CD1c-positive myeloid dendritic cell (primary cell): ENCODE data around the gene GXYLT2.
"Not testable (repeated sequence)": the region's sequence is repeated elsewhere in the genome, so short reads cannot be mapped to it uniquely, and the experiment has no call there.

Experiments
- DNase-seq: peaks from one replicate; pipeline ENCODE4 v3.0.0-alpha.2; 2016; ENCODE audit errors: extremely low spot score

The GXYLT2 gene

GRCh38 chr3:72973031-72973723, 85.3 kb downstream of the GXYLT2 start:
- no peak for DNase-seq

- DNase-seq, result no peak
Observed at GRCh38 chr3:72973786-72974185, 85.9 kb downstream of the GXYLT2 start.

GRCh38 chr3:72974956-72975355, 87.1 kb downstream of the GXYLT2 start:
- DNase-seq, result no peak

- no peak for DNase-seq
Observed at GRCh38 chr3:72976281-72976741, 88.5 kb downstream of the GXYLT2 start.

GRCh38 chr3:72977060-72977808, 89.4 kb downstream of the GXYLT2 start:
- DNase-seq, result peak; percentile 70

- DNase-seq, result peak; percentile 40
Observed at GRCh38 chr3:72982609-72983366, 94.9 kb downstream of the GXYLT2 start.

GRCh38 chr3:72985576-72985975, 97.7 kb downstream of the GXYLT2 start:
- no peak for DNase-seq

- DNase-seq, result peak; percentile 27
Observed at GRCh38 chr3:72990701-72991395, 103.0 kb downstream of the GXYLT2 start.

GRCh38 chr3:72991522-72991921, 103.7 kb downstream of the GXYLT2 start:
- no peak for DNase-seq

GRCh38 chr3:72993391-72993790, 105.5 kb downstream of the GXYLT2 start:
- DNase-seq, result no peak

- no peak for DNase-seq
Observed at GRCh38 chr3:72995337-72995736, 107.5 kb downstream of the GXYLT2 start.

GRCh38 chr3:72996121-72996472, 108.3 kb downstream of the GXYLT2 start:
- DNase-seq, result no peak

GRCh38 chr3:72996473-72997333, 108.9 kb downstream of the GXYLT2 start, which contains the start of gene PPP4R2:
Gene PPP4R2, plus strand, starts transcription at chr3:72996811. Its CDS starts 227 bp downstream, at chr3:72997038.
- DNase-seq, result peak; percentile 96

GRCh38 chr3:72997421-72997961, 109.6 kb downstream of the GXYLT2 start:
- DNase-seq, result peak; percentile 62

- DNase-seq, result no peak
Observed at GRCh38 chr3:72998466-72998865, 110.6 kb downstream of the GXYLT2 start.

GRCh38 chr3:72999951-73000350, 112.1 kb downstream of the GXYLT2 start:
- no peak for DNase-seq

- DNase-seq, result not testable (repeated sequence)
Observed at GRCh38 chr3:73003050-73003449, 115.2 kb downstream of the GXYLT2 start.

GRCh38 chr3:73004316-73004715, 116.5 kb downstream of the GXYLT2 start:
- DNase-seq, result no peak

GRCh38 chr3:73007992-73008712, 120.3 kb downstream of the GXYLT2 start:
- no peak for DNase-seq

- DNase-seq, result no peak
Observed at GRCh38 chr3:73009008-73009407, 121.2 kb downstream of the GXYLT2 start.
